ENCODE measurements around the gene LY9.

The LY9 gene

DNA sequence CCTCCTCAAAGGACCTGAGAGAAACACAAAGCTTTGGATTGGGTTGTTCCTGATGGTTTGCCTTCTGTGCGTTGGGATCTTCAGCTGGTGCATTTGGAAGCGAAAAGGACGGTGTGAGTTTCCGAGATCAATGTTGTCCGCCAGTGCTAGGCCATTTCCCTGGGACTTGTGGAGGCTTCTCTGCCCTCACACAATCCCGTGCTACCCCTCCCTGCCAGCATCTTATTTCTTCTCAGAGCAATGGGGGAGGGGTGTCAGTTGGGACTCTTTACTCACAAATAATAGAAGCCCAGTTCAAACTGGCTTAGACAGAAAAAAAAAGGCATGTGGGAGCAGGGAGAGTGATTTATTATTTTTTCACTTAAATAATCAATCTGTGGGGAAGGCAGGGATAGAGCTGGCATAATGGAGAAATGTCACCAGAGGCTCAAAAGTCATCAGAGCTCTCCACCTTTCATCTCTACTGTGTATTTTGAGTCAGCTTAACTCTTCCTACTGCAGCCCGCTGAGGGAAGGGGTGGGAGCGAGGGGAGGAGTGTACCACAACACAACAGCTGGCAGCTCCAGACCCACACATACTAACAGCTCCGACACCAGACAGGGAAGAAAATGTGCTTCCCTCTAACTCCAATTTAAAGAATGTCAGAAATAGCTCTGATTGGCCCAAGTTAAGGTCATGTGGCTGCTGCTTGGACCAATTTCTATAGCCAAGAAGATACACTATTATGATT lies 22.4 kb downstream of the LY9 start:
- TF ChIP-seq, protein P1, sequence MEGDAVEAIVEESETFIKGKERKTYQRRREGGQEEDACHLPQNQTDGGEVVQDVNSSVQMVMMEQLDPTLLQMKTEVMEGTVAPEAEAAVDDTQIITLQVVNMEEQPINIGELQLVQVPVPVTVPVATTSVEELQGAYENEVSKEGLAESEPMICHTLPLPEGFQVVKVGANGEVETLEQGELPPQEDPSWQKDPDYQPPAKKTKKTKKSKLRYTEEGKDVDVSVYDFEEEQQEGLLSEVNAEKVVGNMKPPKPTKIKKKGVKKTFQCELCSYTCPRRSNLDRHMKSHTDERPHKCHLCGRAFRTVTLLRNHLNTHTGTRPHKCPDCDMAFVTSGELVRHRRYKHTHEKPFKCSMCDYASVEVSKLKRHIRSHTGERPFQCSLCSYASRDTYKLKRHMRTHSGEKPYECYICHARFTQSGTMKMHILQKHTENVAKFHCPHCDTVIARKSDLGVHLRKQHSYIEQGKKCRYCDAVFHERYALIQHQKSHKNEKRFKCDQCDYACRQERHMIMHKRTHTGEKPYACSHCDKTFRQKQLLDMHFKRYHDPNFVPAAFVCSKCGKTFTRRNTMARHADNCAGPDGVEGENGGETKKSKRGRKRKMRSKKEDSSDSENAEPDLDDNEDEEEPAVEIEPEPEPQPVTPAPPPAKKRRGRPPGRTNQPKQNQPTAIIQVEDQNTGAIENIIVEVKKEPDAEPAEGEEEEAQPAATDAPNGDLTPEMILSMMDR (conservative IDR thresholded peaks at IDR 0.05; ENCODE audit: low read depth, low read length) = no peak
- H3K36me3 ChIP-seq (ENCODE audit: insufficient read depth) = no peaks in the 10 kb centered on the region
- no peak overlapping the region for H3K4me3 ChIP-seq (IDR thresholded peaks at IDR 0.05; ENCODE audit: insufficient read depth, low read depth, low read length)
- no peaks in the 10 kb centered on the region for H4K20me1 ChIP-seq (ENCODE audit: insufficient read depth)
- H3K79me2 ChIP-seq (ENCODE audit: insufficient read depth, low read depth) = no peaks in the 10 kb centered on the region
- H3K27ac ChIP-seq = no peak overlapping the region
- H2AFZ ChIP-seq (ENCODE audit: low read depth) = no peak overlapping the region
- H3K27me3 ChIP-seq (ENCODE audit: insufficient read depth, low read depth) = no peaks in the 10 kb centered on the region
- peaks cover 13% of the 10 kb centered on the region for H3K4me1 ChIP-seq (ENCODE audit: low read depth, poor library complexity, severe bottlenecking)
- no peak overlapping the region for H3K4me2 ChIP-seq
- no peak overlapping the region for H3K9ac ChIP-seq

- H4K20me1 ChIP-seq (ENCODE audit: insufficient read depth) = no peaks in the 10 kb centered on the region
- H3K9ac ChIP-seq = no peak overlapping the region
- TF ChIP-seq, protein P1 (conservative IDR thresholded peaks at IDR 0.05; ENCODE audit: low read depth, low read length) = no peak
- H3K27me3 ChIP-seq (ENCODE audit: insufficient read depth, low read depth) = no peaks in the 10 kb centered on the region
- no peaks in the 10 kb centered on the region for H3K79me2 ChIP-seq (ENCODE audit: insufficient read depth, low read depth)
- no peak overlapping the region for H3K4me2 ChIP-seq
- no peak overlapping the region for H2AFZ ChIP-seq (ENCODE audit: low read depth)
- H3K27ac ChIP-seq = no peak overlapping the region
- H3K36me3 ChIP-seq (ENCODE audit: insufficient read depth) = no peaks in the 10 kb centered on the region
- H3K4me1 ChIP-seq (ENCODE audit: low read depth, poor library complexity, severe bottlenecking) = peaks cover 13% of the 10 kb centered on the region
- H3K4me3 ChIP-seq (IDR thresholded peaks at IDR 0.05; ENCODE audit: insufficient read depth, low read depth, low read length) = no peak overlapping the region
Observed at GRCh38 chr1:160819186-160819585, 23.2 kb downstream of the LY9 start.

- H3K4me3 ChIP-seq (IDR thresholded peaks at IDR 0.05; ENCODE audit: insufficient read depth, low read depth, low read length) = no peak overlapping the region
Observed at GRCh38 chr1:160821627-160822026, 25.7 kb downstream of the LY9 start.

GRCh38 chr1:160823296-160823695 lies 27.3 kb downstream of the LY9 start:
- H3K79me2 ChIP-seq (ENCODE audit: insufficient read depth, low read depth) = no peaks in the 10 kb centered on the region
- H3K4me2 ChIP-seq = no peak overlapping the region
- no peaks in the 10 kb centered on the region for H3K27me3 ChIP-seq (ENCODE audit: insufficient read depth, low read depth)
- no peaks in the 10 kb centered on the region for H3K36me3 ChIP-seq (ENCODE audit: insufficient read depth)
- no peak overlapping the region for H2AFZ ChIP-seq (ENCODE audit: low read depth)
- H3K27ac ChIP-seq = no peak overlapping the region
- no peaks in the 10 kb centered on the region for H3K4me1 ChIP-seq (ENCODE audit: low read depth, poor library complexity, severe bottlenecking)
- no peak overlapping the region for H3K4me3 ChIP-seq (IDR thresholded peaks at IDR 0.05; ENCODE audit: insufficient read depth, low read depth, low read length)
- no peaks in the 10 kb centered on the region for H4K20me1 ChIP-seq (ENCODE audit: insufficient read depth)
- no peak overlapping the region for H3K9ac ChIP-seq
- TF ChIP-seq, protein P1 (conservative IDR thresholded peaks at IDR 0.05; ENCODE audit: low read depth, low read length) = no peak

More at GRCh38 chr1:160821627-160822026, 25.7 kb downstream of the LY9 start:
- TF ChIP-seq, protein P1 (conservative IDR thresholded peaks at IDR 0.05; ENCODE audit: low read depth, low read length) = no peak
- no peak overlapping the region for H3K27ac ChIP-seq
- no peaks in the 10 kb centered on the region for H3K36me3 ChIP-seq (ENCODE audit: insufficient read depth)
- H2AFZ ChIP-seq (ENCODE audit: low read depth) = no peak overlapping the region
- H3K4me2 ChIP-seq = no peak overlapping the region
- peaks cover 7% of the 10 kb centered on the region for H3K4me1 ChIP-seq (ENCODE audit: low read depth, poor library complexity, severe bottlenecking)
- H4K20me1 ChIP-seq (ENCODE audit: insufficient read depth) = no peaks in the 10 kb centered on the region
- H3K79me2 ChIP-seq (ENCODE audit: insufficient read depth, low read depth) = no peaks in the 10 kb centered on the region
- no peaks in the 10 kb centered on the region for H3K27me3 ChIP-seq (ENCODE audit: insufficient read depth, low read depth)
- no peak overlapping the region for H3K9ac ChIP-seq
